NCI-H1436 treated with DMSO at 0.1 percent for 48 hours (cell line): Measurements from ENCODE around the gene FHOD3.
"Not testable (repeated sequence)": the region's sequence is repeated elsewhere in the genome, so short reads cannot be mapped to it uniquely, and the experiment has no call there.

ENCODE experiments used
- DNase-seq: peaks from one replicate; lab custom pipeline; 2025; lab: John Stamatoyannopoulos, UW

The FHOD3 gene

GRCh38 chr18:36756242-36756641, 458.7 kb downstream of the FHOD3 start:
- DNase-seq = no peak

- DNase-seq = no peak
Observed at GRCh38 chr18:36757081-36757480, 459.6 kb downstream of the FHOD3 start.

GRCh38 chr18:36757991-36758390, 460.5 kb downstream of the FHOD3 start:
- no peak for DNase-seq

- no peak for DNase-seq
Observed at GRCh38 chr18:36758623-36759022, 461.1 kb downstream of the FHOD3 start.

GRCh38 chr18:36759167-36759776, 461.8 kb downstream of the FHOD3 start:
- DNase-seq = no peak

- no peak for DNase-seq
Observed at GRCh38 chr18:36760598-36760997, 463.1 kb downstream of the FHOD3 start.

- no peak for DNase-seq
Observed at GRCh38 chr18:36761186-36761698, 463.7 kb downstream of the FHOD3 start.

- DNase-seq = no peak
Observed at GRCh38 chr18:36762074-36762473, 464.6 kb downstream of the FHOD3 start.

- DNase-seq = not testable (repeated sequence)
Observed at GRCh38 chr18:36762965-36763364, 465.5 kb downstream of the FHOD3 start.

GRCh38 chr18:36766836-36767235, 469.3 kb downstream of the FHOD3 start:
- DNase-seq = no peak

- DNase-seq = no peak
Observed at GRCh38 chr18:36769172-36769571, 471.7 kb downstream of the FHOD3 start.

- DNase-seq = no peak
Observed at GRCh38 chr18:36769611-36770314, 472.2 kb downstream of the FHOD3 start.

GRCh38 chr18:36770315-36770946, 472.9 kb downstream of the FHOD3 start:
- no peak for DNase-seq

GRCh38 chr18:36771245-36771644, 473.7 kb downstream of the FHOD3 start:
- no peak for DNase-seq

GRCh38 chr18:36772241-36772723, 474.8 kb downstream of the FHOD3 start:
- DNase-seq = no peak

- no peak for DNase-seq
Observed at GRCh38 chr18:36775396-36775795, 477.9 kb downstream of the FHOD3 start.

- DNase-seq = no peak
Observed at GRCh38 chr18:36776650-36777049, 479.1 kb downstream of the FHOD3 start.

GRCh38 chr18:36777566-36777965, 480.1 kb downstream of the FHOD3 start:
- DNase-seq = no peak

- DNase-seq = no peak
Observed at GRCh38 chr18:36780748-36781147, 483.2 kb downstream of the FHOD3 start.

- no peak for DNase-seq
Observed at GRCh38 chr18:36782710-36783109, 485.2 kb downstream of the FHOD3 start.

- DNase-seq = no peak
Observed at GRCh38 chr18:36783792-36784191, 486.3 kb downstream of the FHOD3 start.

GRCh38 chr18:36786686-36787085, 489.2 kb downstream of the FHOD3 start:
- no peak for DNase-seq
